OCI-LY7 (cell line): ENCODE measurements around the gene CORIN.

Source experiments
- EZH2phosphoT487 ChIP-seq: fragments of 200-600 bp; sonication (generic); IDR thresholded peaks from 2 replicates; pipeline ENCODE4 v1.6.1; 2018; ENCODE audit warnings: low read depth, borderline replicate concordance, mild to moderate bottlenecking, mixed run types, antibody characterized with exemption, low read length, moderate library complexity, mixed read lengths
- TF ChIP-seq, protein P1 (sequence below): fragments of 200-600 bp; sonication (generic); conservative IDR thresholded peaks from 2 replicates; pipeline ENCODE4 v1.5.1; 2014; ENCODE audit warnings: mild to moderate bottlenecking, antibody characterized with exemption, low read length, moderate library complexity, mixed read lengths

DNA sequence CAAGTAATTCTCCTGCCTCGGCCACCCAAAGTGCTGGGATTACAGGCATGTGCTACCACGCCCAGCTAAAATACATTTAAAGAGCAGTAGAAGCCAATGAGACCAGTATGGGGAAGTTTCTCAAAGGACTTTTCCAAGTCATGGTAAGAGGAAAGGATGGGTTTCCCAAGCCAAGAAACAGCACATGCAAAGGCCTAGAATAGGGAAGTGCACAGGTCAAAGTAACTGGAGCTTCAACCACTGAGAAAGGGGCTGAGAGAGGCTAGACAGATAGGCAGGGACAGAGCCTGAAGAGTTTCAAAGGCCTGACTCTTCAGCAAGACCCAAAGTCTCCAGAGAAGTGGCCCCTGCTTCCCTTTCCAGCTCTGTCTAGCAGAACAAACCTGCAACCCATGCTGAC is 162.1 kb downstream of the CORIN start:
- TF ChIP-seq, protein P1, sequence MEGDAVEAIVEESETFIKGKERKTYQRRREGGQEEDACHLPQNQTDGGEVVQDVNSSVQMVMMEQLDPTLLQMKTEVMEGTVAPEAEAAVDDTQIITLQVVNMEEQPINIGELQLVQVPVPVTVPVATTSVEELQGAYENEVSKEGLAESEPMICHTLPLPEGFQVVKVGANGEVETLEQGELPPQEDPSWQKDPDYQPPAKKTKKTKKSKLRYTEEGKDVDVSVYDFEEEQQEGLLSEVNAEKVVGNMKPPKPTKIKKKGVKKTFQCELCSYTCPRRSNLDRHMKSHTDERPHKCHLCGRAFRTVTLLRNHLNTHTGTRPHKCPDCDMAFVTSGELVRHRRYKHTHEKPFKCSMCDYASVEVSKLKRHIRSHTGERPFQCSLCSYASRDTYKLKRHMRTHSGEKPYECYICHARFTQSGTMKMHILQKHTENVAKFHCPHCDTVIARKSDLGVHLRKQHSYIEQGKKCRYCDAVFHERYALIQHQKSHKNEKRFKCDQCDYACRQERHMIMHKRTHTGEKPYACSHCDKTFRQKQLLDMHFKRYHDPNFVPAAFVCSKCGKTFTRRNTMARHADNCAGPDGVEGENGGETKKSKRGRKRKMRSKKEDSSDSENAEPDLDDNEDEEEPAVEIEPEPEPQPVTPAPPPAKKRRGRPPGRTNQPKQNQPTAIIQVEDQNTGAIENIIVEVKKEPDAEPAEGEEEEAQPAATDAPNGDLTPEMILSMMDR = no peak
- no peak for TF ChIP-seq EZH2phosphoT487
